Stomach smooth muscle (tissue), 2 donors: ENCODE data around the gene RABGAP1L.

Experiments
- H3K27ac ChIP-seq: one replicate; pipeline ENCODE4 v1.7.0; 2013; ENCODE audit warnings: mild to moderate bottlenecking, low read length, inconsistent platforms
- H3K27me3 ChIP-seq, 2 donors: one replicate each; pipeline ENCODE4 v1.7.0; 2013; ENCODE audit warnings: low read length in 2 of 2; ENCODE audit not compliant: insufficient read depth in 2 of 2, control insufficient read depth in 1 of 2
- H3K36me3 ChIP-seq, 2 donors: one replicate each; pipeline ENCODE4 v1.7.0; 2013; ENCODE audit warnings: low read length in 2 of 2; ENCODE audit not compliant: control insufficient read depth in 2 of 2, insufficient read depth in 2 of 2
- H3K4me1 ChIP-seq: one replicate; pipeline ENCODE4 v1.7.0; 2013; ENCODE audit warnings: low read length; ENCODE audit not compliant: control insufficient read depth, insufficient read depth
- H3K4me3 ChIP-seq, 2 donors: one replicate each; pipeline ENCODE4 v1.7.0; 2013; ENCODE audit warnings: low read length in 2 of 2
- H3K9ac ChIP-seq, 2 donors: one replicate each; pipeline ENCODE4 v1.7.0; 2013; ENCODE audit warnings: low read length in 2 of 2, mild to moderate bottlenecking in 1 of 2
- H3K9me3 ChIP-seq, 2 donors: one replicate each; pipeline ENCODE4 v1.7.0; 2013; ENCODE audit warnings: low read length in 2 of 2; ENCODE audit not compliant: control insufficient read depth in 2 of 2
- donor health status: healthy.
- donor health status: Pancreatic carcinoma.

RABGAP1L gene

DNA sequence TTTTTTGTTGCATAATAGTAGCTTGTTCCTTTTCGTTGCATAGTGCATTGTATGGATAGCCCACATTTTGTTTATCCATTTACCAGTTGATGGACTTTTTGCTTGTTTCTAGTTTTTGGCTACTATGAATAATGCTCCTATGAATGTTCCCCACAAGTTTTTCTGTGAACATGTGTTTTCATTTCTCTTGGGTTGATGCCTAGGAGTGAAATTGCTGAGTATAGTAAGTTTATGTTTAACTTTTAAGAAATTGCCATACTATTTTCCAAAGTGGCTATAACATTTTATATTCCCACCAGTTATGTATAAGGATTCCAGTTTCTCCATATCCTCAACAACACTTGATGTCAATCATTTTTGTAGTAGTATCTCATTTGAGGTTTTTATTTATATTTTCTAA lies 755.7 kb downstream of the RABGAP1L start:
- Histone ChIP-seq H3K4me3 (no peak overlapping the region), H3K36me3 (no peaks in the 10 kb centered on the region), H3K9ac (no peak overlapping the region), H3K9me3 (no peaks in the 10 kb centered on the region), H3K4me1 (no peaks in the 10 kb centered on the region), H3K27me3 (no peaks in the 10 kb centered on the region), H3K27ac (no peak overlapping the region)

DNA sequence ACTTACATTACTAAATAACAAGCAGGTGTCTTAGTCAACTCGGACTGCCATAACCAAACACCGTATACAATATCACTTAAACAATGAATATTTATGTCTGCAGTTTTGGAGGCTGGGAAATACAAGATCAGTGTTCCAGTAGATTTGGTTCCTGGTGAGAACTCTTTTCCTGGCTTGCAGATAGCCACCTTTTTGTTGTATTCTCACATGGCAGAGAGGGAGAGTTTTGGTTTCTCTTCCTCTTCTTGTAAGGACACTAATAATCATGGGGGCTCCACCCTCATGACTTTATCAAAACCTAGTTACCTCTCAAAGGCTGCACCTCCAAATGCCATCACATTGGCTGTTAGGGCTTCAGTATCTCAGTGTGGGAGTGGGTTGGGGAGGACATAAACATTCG lies 757.5 kb downstream of the RABGAP1L start:
- Histone ChIP-seq H3K27me3 (no peaks in the 10 kb centered on the region), H3K4me3 (no peak overlapping the region), H3K27ac (no peak overlapping the region), H3K4me1 (no peaks in the 10 kb centered on the region), H3K9me3 (no peaks in the 10 kb centered on the region), H3K36me3 (no peaks in the 10 kb centered on the region), H3K9ac (no peak overlapping the region)

DNA sequence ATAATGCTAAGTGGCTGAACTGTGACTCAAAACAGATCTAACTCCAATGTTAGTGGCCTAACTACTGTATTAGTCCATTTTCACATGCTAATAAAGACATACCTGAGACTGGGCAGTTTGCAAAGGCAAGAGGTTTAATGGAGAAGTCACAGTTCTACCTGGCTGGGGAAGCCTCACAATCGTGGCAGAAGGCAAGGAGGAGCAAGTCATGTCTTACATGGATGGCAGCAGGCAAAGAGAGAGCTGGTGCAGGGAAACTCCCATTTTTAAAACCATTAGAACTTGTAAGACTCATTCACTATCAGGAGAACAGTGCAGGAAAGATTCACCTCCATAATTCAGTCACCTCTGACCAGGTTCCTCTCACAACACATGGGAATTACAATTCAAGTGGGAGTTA lies 760.8 kb downstream of the RABGAP1L start:
- Histone ChIP-seq H3K4me3 (no peak overlapping the region), H3K27me3 (no peaks in the 10 kb centered on the region), H3K36me3 (no peaks in the 10 kb centered on the region), H3K9me3 (no peaks in the 10 kb centered on the region), H3K9ac (no peak overlapping the region), H3K27ac (no peak overlapping the region), H3K4me1 (no peaks in the 10 kb centered on the region)

DNA sequence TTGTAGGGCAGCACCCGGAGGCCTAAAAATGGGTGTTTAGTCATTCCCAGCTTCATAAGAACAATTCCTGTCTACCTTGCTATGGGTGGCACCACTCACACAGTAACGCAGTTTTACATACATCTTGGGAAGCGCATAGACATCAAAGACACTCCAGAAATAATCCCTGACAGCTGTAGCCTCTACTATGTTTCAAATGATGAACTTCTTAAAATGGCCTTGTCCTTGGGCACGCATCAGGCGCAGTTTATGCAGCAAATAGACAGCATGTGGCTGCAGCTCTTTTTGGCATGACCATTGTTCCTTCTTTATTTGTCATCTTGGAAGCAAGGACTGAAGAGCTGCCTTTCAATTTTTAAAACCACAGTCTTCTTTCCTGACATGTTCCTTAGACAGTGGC lies 762.8 kb downstream of the RABGAP1L start:
- Histone ChIP-seq H3K4me3 (no peak overlapping the region), H3K36me3 (no peaks in the 10 kb centered on the region), H3K9me3 (no peaks in the 10 kb centered on the region), H3K27ac (no peak overlapping the region), H3K27me3 (no peaks in the 10 kb centered on the region), H3K9ac (no peak overlapping the region), H3K4me1 (no peaks in the 10 kb centered on the region)

DNA sequence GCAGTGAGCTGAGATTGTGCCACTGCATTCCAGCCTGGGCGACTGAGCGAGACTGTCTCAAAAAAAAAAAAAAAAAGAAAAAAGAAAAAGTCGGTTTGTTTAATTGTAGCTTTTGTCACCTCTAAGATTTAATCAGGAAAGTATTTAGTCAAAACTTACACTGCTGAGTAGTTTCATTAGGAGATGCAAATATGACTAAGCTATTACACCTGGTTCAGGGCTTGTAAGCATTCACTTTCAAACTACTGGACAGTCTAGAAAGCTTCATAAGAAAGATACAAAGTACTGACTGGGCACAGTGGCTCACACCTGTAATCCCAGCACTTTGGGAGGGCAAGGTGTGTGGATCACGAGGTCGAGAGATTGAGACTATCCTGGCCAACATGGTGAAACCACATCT lies 764.5 kb downstream of the RABGAP1L start:
- Histone ChIP-seq H3K9me3 (no peaks in the 10 kb centered on the region), H3K4me1 (no peaks in the 10 kb centered on the region), H3K4me3 (no peak overlapping the region), H3K27ac (no peak overlapping the region), H3K36me3 (no peaks in the 10 kb centered on the region), H3K27me3 (no peaks in the 10 kb centered on the region), H3K9ac (no peak overlapping the region)

DNA sequence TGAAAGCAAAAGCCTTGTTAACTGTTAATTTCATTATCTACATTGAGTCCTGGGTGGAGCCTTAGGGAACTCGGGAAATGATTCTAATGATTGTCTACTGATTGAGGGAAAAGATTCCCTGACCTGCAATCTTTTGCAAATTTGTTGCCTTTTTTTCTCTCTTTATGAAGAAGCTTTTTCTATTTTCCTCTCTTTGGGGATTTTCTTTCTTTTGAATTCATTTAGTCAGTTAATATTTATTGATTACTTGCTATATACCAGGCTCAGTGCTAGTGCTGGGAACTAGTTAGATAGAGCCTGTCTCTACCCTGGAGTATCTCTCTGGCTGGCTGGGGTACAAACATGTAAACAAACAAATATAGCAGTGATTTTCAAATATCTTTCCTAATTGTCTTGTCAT lies 769.2 kb downstream of the RABGAP1L start:
- no peaks in the 10 kb centered on the region for H3K4me1 ChIP-seq
- no peak overlapping the region for H3K4me3 ChIP-seq
- no peaks in the 10 kb centered on the region for H3K36me3 ChIP-seq
- H3K9me3 ChIP-seq: no peaks in the 10 kb centered on the region
- H3K9ac ChIP-seq: no peak overlapping the region
- no peak overlapping the region for H3K27ac ChIP-seq
- no peaks in the 10 kb centered on the region for H3K27me3 ChIP-seq

DNA sequence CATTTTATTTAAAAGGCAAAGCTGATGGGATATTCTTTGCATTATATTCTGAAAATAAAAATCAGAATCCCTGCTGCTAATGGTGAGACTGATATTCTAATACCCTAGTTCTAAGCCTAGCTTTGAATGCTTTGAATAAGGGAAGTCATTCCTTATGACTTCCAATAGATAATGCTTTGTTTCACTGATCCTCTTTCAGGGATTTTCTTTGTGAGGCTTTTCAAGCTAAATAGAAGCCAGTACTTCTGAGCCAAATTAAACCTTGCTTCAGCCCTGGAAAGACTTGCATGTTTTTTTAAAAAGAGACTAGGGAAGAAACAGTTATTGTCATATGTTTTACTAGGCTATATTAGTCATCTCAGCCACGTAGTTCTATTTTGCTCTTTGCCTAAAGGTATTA lies 771.9 kb downstream of the RABGAP1L start:
- H3K27me3 ChIP-seq: no peaks in the 10 kb centered on the region
- no peak overlapping the region for H3K4me3 ChIP-seq

DNA sequence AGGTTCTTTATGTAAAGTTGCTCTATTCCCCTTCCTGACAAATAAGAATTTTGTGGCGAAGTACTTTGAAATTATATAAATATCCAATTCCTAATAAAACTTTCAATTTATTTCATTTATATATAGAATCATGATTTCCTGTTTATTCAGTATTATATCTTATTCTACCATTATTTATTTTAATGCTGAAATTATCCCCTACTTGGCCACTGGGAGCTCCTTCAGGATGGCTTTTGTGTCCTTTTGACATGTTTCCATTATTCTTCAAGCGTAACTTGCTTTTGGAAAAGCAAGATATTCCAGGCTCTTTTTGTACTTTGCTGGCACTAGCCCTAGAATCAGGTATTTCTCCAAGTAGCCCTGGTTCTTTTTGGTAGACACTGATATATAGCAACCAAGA lies 773.3 kb downstream of the RABGAP1L start:
- Histone ChIP-seq H3K4me1 (no peaks in the 10 kb centered on the region), H3K4me3 (no peak overlapping the region), H3K36me3 (no peaks in the 10 kb centered on the region), H3K27ac (no peak overlapping the region), H3K9ac (no peak overlapping the region), H3K27me3 (no peaks in the 10 kb centered on the region), H3K9me3 (no peaks in the 10 kb centered on the region)

More for the DNA sequence above, 771.9 kb downstream of the RABGAP1L start:
- Histone ChIP-seq H3K4me1 (no peaks in the 10 kb centered on the region), H3K9ac (no peak overlapping the region), H3K27ac (no peak overlapping the region), H3K36me3 (no peaks in the 10 kb centered on the region), H3K9me3 (no peaks in the 10 kb centered on the region)

DNA sequence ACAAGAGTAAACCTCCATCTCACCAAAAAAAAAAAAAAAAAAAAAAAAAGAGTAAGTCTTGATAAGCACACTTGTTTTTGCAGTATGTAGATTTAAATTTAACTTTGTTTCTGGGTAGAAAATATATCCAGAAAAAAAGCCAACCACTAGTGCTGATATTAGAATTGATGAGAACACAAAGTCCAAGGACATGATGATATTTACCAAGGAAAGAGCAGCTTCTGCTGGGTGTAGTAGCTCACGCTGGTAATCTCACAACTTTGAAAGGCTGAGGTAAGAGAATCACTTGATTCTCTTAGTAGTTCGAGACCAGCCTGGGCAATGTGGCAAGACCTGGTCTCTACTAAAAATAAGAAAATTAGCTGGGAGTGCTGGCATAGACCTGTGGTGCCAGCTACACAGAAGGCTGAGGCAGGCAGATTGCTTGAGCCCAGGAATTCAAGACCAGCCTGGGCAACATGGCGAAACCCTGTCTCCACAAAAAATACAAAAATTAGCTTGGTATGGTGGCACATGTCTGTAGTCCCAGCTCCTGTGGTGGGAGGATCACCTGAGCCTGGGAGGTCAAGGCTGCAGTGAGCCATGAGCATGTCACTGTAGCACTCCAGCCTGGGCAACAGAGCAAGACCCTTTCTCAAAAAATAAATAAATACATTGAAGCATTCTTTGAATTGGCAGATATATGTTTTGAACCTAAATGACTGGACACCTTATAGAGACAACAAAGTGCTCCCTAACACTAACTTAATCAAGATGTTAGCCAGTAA lies 776.8 kb downstream of the RABGAP1L start:
- no peak overlapping the region for H3K4me3 ChIP-seq
- H3K27ac ChIP-seq: no peak overlapping the region
- H3K36me3 ChIP-seq: no peaks in the 10 kb centered on the region
- no peaks in the 10 kb centered on the region for H3K27me3 ChIP-seq
- H3K9ac ChIP-seq: no peak overlapping the region
- H3K9me3 ChIP-seq: no peaks in the 10 kb centered on the region
- H3K4me1 ChIP-seq: no peaks in the 10 kb centered on the region

DNA sequence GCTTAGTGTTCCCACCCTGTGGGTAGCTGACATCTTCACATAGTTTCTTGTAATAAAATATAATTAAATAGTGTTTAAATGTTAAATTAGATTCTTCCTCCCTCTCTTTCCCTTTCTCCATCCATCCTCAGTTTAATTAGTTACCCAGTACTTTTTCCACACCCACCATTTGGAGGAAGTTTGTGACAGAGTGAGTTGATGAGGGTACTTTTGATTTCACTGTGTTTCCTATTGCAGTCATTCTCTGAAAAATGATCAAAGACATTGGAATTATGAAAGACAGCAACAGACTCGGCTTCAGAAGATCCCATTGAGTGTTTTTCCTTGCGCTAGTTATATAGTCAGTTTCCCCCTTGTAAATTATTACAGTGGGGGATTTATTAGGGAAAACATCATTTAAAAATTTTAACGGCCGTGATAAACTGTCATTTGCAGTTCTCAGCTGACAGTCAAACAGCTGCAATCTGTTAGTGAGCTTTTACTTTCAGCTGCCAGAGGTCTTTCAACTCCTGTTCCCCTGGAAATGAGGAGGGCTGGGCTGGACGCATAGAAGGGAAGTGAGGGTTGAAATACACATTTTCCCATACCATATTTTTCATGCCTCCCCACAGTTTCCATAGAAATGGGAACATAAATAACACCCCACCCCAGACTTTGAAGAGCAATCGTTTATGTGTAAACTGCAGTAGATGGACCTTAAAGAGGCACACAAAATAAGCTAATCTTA lies 779.1 kb downstream of the RABGAP1L start:
- H3K27ac ChIP-seq: no peak overlapping the region
- H3K4me3 ChIP-seq: no peak overlapping the region
- peaks cover 3% of the 10 kb centered on the region for H3K4me1 ChIP-seq
- H3K9ac ChIP-seq: no peak overlapping the region
- no peaks in the 10 kb centered on the region for H3K9me3 ChIP-seq
- no peaks in the 10 kb centered on the region for H3K27me3 ChIP-seq
- H3K36me3 ChIP-seq: no peaks in the 10 kb centered on the region
